Panc1 (cell line): ENCODE data around the gene APBB2. TPM values are rescaled to one million over a fixed set of nuclear protein-coding genes. Genes with fewer than 3 reads are reported as not detected.

Experiments
- ATAC-seq: fragments of 200-7000 bp; cut with Tn5 transposase; 2 replicates; pipeline ENCODE4 v1.9.1; 2020; ENCODE audit warnings: mild to moderate bottlenecking, moderate library complexity
- BruUV-seq: library from RNA; stranded (reverse); fragments of 400-500 nt; replicated peaks from 2 replicates; lab custom pipeline; 2021; lab: Mats Ljungman, UMichigan
- CTCF ChIA-PET: fragments of 300-600 bp; sonication (Branson Sonifier 250); formaldehyde crosslinking; loops from one replicate; lab custom pipeline; 2022; ENCODE audit warnings: antibody characterized with exemption; lab: Charles Lee
- POLR2A ChIA-PET: fragments of 300-600 bp; sonication (Branson Sonifier 250); formaldehyde crosslinking; loops from one replicate; lab custom pipeline; 2022; ENCODE audit warnings: antibody characterized with exemption; lab: Charles Lee
- DNase-seq: peaks from one replicate; pipeline ENCODE4 v3.0.0-alpha.2; 2010; ENCODE audit warnings: low read depth, low spot score
- H3K27ac ChIP-seq: 2 replicates; pipeline ENCODE4 v1.5.1; 2011; ENCODE audit warnings: mild to moderate bottlenecking, low read length, inconsistent platforms
- H3K27me3 ChIP-seq: fragments of 200-500 bp; sonication (Bioruptor generic); 2 replicates; pipeline ENCODE4 v1.6.0; 2014; ENCODE audit warnings: low read length, inconsistent platforms; ENCODE audit not compliant: control insufficient read depth, insufficient read depth
- H3K36me3 ChIP-seq: fragments of 200-500 bp; sonication (Bioruptor generic); 2 replicates; pipeline ENCODE4 v1.5.1; 2014; ENCODE audit warnings: inconsistent platforms, mild to moderate bottlenecking, low read length, moderate library complexity; ENCODE audit not compliant: control insufficient read depth, insufficient read depth
- H3K4me1 ChIP-seq: 2 replicates; pipeline ENCODE4 v1.5.1; 2011; ENCODE audit warnings: inconsistent platforms, mild to moderate bottlenecking, low read length, moderate library complexity; ENCODE audit not compliant: control insufficient read depth, insufficient read depth
- H3K4me3 ChIP-seq, 2 experiments: 2 replicates each; pipeline ENCODE4 v1.5.1; 2011 to 2012; ENCODE audit warnings: low read depth in 2 of 2, low read length in 2 of 2, mild to moderate bottlenecking in 2 of 2, inconsistent platforms in 1 of 2, moderate library complexity in 1 of 2
- H3K9me3 ChIP-seq: fragments of 200-500 bp; sonication (Bioruptor generic); 2 replicates; pipeline ENCODE4 v1.5.1; 2014; ENCODE audit warnings: low read depth, mild to moderate bottlenecking, inconsistent platforms, low read length, moderate library complexity; ENCODE audit not compliant: control insufficient read depth, insufficient read depth
- POLR2AphosphoS5 ChIP-seq: IDR thresholded peaks from 2 replicates; pipeline ENCODE4 v1.6.1; 2012; ENCODE audit warnings: mild to moderate bottlenecking, low read depth, low read length, moderate library complexity
- SIN3A ChIP-seq: IDR thresholded peaks from 2 replicates; pipeline ENCODE4 v1.6.1; 2012; ENCODE audit warnings: low read depth, mild to moderate bottlenecking, low read length, moderate library complexity, borderline replicate concordance; ENCODE audit not compliant: insufficient read depth
- TCF7L2 ChIP-seq: IDR thresholded peaks from 2 replicates; pipeline ENCODE4 v1.6.1; 2011; ENCODE audit warnings: mild to moderate bottlenecking, low read depth, low read length, inconsistent platforms
- in situ Hi-C: cut with HindIII; loops from 2 replicates; pipeline ENCODE4 v1.10.0; 2016; ENCODE audit warnings: low sequenced_read_pairs, low pct_unique_long_range_greater_than_20kb
- intact Hi-C: fragments of 100-400 bp; cut with micrococcal nuclease; formaldehyde crosslinking; loops from one replicate; pipeline ENCODE4 v1.10.0; 2022; ENCODE audit not compliant: unreplicated experiment
- total RNA-seq: library from RNA; stranded (reverse); gene quantifications from one replicate; pipeline ENCODE4 v1.2.1, GENCODE V29; 2021; ENCODE audit not compliant: unreplicated experiment
- TF ChIP-seq, protein P1 (sequence below), 2 experiments: IDR thresholded peaks; 2 replicates each; pipeline ENCODE4 v1.6.1; 2011 to 2012; ENCODE audit warnings: low read depth in 2 of 2, control low read depth in 1 of 2, low read length in 1 of 2, mild to moderate bottlenecking in 1 of 2, moderate library complexity in 1 of 2; ENCODE audit not compliant: insufficient read depth in 1 of 2
- TF ChIP-seq, protein P2 (sequence below): fragments of 450-650 bp; IDR thresholded peaks from 2 replicates; pipeline ENCODE4 v1.5.1; 2017; ENCODE audit warnings: mild to moderate bottlenecking

Gene APBB2
- total RNA-seq, 1 experiment from 2014 or later = 27.1 TPM

DNA sequence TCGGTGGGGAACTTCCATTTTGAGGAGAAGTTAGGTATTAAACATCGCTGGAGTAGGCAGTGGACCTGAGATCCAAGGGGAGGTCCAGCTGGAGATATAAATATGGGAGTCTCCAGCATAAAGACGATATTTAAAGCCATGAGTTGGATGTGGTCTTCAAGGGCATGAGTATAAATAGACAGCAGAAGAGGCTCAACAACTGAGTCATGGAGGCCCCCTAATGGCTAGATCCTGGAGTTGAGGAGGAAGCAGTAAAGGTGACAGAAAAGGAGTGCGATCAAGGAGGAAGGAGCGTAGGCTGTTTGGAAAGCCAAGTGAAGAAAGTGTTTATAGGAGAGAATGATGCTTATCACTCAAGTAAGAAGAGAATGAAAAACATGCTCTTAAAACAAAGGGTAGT lies 18.1 kb upstream of the APBB2 start:
- ATAC-seq = no peak
- CTCF ChIA-PET = no interaction called here
- no TSS peak for BruUV-seq

DNA sequence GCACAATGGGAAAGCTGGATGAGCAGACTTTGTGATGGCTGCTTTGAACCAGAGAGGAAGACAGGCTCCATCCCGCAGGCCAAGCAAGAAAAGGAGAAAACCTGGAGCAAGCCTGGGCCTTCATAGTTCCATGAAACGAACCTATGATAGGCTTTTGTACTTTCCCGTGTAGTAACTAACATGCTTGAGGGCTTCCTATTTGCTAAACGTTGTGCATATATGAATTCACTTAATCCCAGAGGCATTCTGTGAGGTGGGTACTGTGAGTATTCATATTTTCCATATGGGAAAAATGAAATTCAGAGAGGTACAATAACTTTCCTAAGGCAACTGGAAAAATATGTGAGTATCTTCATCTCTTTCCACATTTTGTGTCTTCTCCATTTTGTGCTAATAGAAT lies 13.6 kb upstream of the APBB2 start:
- Histone ChIP-seq H3K4me1 (no peaks in the 10 kb centered on the region), H3K27ac (no peak overlapping the region), H3K36me3 (no peaks in the 10 kb centered on the region), H3K4me3 (no peak overlapping the region), H3K9me3 (no peaks in the 10 kb centered on the region), H3K27me3 (no peaks in the 10 kb centered on the region)
- ChIA-PET POLR2A (no interaction called here), CTCF (no interaction called here)
- DNase-seq = no peak
- no peak for ATAC-seq
- BruUV-seq = no TSS peak
- intact Hi-C loops (no loop called here), in situ Hi-C loops (no loop called here)
- TF ChIP-seq, protein P1, sequence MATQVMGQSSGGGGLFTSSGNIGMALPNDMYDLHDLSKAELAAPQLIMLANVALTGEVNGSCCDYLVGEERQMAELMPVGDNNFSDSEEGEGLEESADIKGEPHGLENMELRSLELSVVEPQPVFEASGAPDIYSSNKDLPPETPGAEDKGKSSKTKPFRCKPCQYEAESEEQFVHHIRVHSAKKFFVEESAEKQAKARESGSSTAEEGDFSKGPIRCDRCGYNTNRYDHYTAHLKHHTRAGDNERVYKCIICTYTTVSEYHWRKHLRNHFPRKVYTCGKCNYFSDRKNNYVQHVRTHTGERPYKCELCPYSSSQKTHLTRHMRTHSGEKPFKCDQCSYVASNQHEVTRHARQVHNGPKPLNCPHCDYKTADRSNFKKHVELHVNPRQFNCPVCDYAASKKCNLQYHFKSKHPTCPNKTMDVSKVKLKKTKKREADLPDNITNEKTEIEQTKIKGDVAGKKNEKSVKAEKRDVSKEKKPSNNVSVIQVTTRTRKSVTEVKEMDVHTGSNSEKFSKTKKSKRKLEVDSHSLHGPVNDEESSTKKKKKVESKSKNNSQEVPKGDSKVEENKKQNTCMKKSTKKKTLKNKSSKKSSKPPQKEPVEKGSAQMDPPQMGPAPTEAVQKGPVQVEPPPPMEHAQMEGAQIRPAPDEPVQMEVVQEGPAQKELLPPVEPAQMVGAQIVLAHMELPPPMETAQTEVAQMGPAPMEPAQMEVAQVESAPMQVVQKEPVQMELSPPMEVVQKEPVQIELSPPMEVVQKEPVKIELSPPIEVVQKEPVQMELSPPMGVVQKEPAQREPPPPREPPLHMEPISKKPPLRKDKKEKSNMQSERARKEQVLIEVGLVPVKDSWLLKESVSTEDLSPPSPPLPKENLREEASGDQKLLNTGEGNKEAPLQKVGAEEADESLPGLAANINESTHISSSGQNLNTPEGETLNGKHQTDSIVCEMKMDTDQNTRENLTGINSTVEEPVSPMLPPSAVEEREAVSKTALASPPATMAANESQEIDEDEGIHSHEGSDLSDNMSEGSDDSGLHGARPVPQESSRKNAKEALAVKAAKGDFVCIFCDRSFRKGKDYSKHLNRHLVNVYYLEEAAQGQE (IDR thresholded peaks at IDR 0.05; ENCODE audit: insufficient read depth in 1 of 2, low read depth in 2 of 2, low read length in 1 of 2) = no peak
- TF ChIP-seq TCF7L2 (no peak), POLR2AphosphoS5 (no peak), SIN3A (no peak)
- TF ChIP-seq, protein P2, sequence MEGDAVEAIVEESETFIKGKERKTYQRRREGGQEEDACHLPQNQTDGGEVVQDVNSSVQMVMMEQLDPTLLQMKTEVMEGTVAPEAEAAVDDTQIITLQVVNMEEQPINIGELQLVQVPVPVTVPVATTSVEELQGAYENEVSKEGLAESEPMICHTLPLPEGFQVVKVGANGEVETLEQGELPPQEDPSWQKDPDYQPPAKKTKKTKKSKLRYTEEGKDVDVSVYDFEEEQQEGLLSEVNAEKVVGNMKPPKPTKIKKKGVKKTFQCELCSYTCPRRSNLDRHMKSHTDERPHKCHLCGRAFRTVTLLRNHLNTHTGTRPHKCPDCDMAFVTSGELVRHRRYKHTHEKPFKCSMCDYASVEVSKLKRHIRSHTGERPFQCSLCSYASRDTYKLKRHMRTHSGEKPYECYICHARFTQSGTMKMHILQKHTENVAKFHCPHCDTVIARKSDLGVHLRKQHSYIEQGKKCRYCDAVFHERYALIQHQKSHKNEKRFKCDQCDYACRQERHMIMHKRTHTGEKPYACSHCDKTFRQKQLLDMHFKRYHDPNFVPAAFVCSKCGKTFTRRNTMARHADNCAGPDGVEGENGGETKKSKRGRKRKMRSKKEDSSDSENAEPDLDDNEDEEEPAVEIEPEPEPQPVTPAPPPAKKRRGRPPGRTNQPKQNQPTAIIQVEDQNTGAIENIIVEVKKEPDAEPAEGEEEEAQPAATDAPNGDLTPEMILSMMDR = no peak

More for the DNA sequence above, 18.1 kb upstream of the APBB2 start:
- POLR2A ChIA-PET = no interaction called here
- TF ChIP-seq, protein P2 = no peak
- TF ChIP-seq POLR2AphosphoS5 = no peak
- TF ChIP-seq, protein P1 (IDR thresholded peaks at IDR 0.05; ENCODE audit: insufficient read depth in 1 of 2, low read depth in 2 of 2, low read length in 1 of 2) = no peak
- TF ChIP-seq TCF7L2 = no peak
- TF ChIP-seq SIN3A = no peak
- Histone ChIP-seq H3K4me3 (no peak overlapping the region), H3K27me3 (no peaks in the 10 kb centered on the region), H3K36me3 (no peaks in the 10 kb centered on the region), H3K4me1 (no peaks in the 10 kb centered on the region), H3K9me3 (no peaks in the 10 kb centered on the region), H3K27ac (no peak overlapping the region)
- in situ Hi-C loops (no loop called here), intact Hi-C loops (no loop called here)
- DNase-seq = no peak
